ENCODE results near the gene AUTS2. TPM values are rescaled to one million over a fixed set of nuclear protein-coding genes. Genes with fewer than 3 reads are reported as not detected.

The AUTS2 gene
- total RNA-seq, 4 donors from 2014 or later: 29.8 to 114 (median 59.4) TPM

- in situ Hi-C loops (cut with MboI; ENCODE audit: low pct_ligation_motif_present in 1 of 4, low pct_unique_long_range_greater_than_20kb in 1 of 4, low sequenced_read_pairs in 3 of 4) (no loop called here), intact Hi-C loops (cut with DNase I; ENCODE audit: low total_unique reads) (no loop called here)
- H3K4me1 ChIP-seq: peaks cover 0 to 9% (median 0%) of the 10 kb centered on the region in 4 donors
- no peak overlapping the region for H3K4me3 ChIP-seq
- no peak for TF ChIP-seq EP300 (IDR thresholded peaks at IDR 0.05; ENCODE audit: low read depth)
- TF ChIP-seq POLR2AphosphoS5 (IDR thresholded peaks at IDR 0.05): no peak
- TF ChIP-seq POLR2A (IDR thresholded peaks at IDR 0.05): no peak
- TF ChIP-seq CTCF (IDR thresholded peaks at IDR 0.05): no peak
- DNase-seq: no peak
- no peaks in the 10 kb centered on the region for H3K36me3 ChIP-seq
- 83 to 86% methylated on average over 9 of the region's 9 CpGs for WGBS, 2 donors (ENCODE audit: low coverage in 1 of 2)
- H3K9me3 ChIP-seq: no peaks in the 10 kb centered on the region
- no peaks in the 10 kb centered on the region for H3K27me3 ChIP-seq
- no peak overlapping the region for H3K27ac ChIP-seq
These were observed 874.4 kb downstream of the AUTS2 start for GRCh38 chr7:70472601-70473237.

- intact Hi-C loops (cut with DNase I; ENCODE audit: low total_unique reads) (no loop called here), in situ Hi-C loops (cut with MboI; ENCODE audit: low pct_ligation_motif_present in 1 of 4, low pct_unique_long_range_greater_than_20kb in 1 of 4, low sequenced_read_pairs in 3 of 4) (no loop called here)
- no peak for TF ChIP-seq POLR2A (IDR thresholded peaks at IDR 0.05)
- TF ChIP-seq EP300 (IDR thresholded peaks at IDR 0.05; ENCODE audit: low read depth): no peak
- TF ChIP-seq CTCF (IDR thresholded peaks at IDR 0.05): no peak
- TF ChIP-seq POLR2AphosphoS5 (IDR thresholded peaks at IDR 0.05): no peak
- Histone ChIP-seq H3K27ac (no peak overlapping the region), H3K4me3 (no peak overlapping the region), H3K9me3 (no peaks in the 10 kb centered on the region), H3K27me3 (no peaks in the 10 kb centered on the region), H3K4me1 (peaks cover 0 to 9% (median 0%) of the 10 kb centered on the region in 4 donors), H3K36me3 (no peaks in the 10 kb centered on the region)
- WGBS, 2 donors (ENCODE audit: low coverage in 1 of 2): 69 to 73% methylated on average over 5 of the region's 5 CpGs
- DNase-seq: no peak
These were observed 876.5 kb downstream of the AUTS2 start for GRCh38 chr7:70474639-70475234.

GRCh38 chr7:70477036-70478010 is 879.0 kb downstream of the AUTS2 start:
- Histone ChIP-seq H3K27ac (no peak overlapping the region), H3K36me3 (no peaks in the 10 kb centered on the region), H3K27me3 (no peaks in the 10 kb centered on the region), H3K9me3 (no peaks in the 10 kb centered on the region), H3K4me3 (no peak overlapping the region), H3K4me1 (peaks cover 0 to 9% (median 0%) of the 10 kb centered on the region in 4 donors)
- no peak for DNase-seq
- 43 to 71% methylated on average over 4 to 7 of the region's 7 CpGs for WGBS, 2 donors (ENCODE audit: low coverage in 1 of 2)
- no peak for TF ChIP-seq EP300 (IDR thresholded peaks at IDR 0.05; ENCODE audit: low read depth)
- no peak for TF ChIP-seq CTCF (IDR thresholded peaks at IDR 0.05)
- TF ChIP-seq POLR2AphosphoS5 (IDR thresholded peaks at IDR 0.05): no peak
- no peak for TF ChIP-seq POLR2A (IDR thresholded peaks at IDR 0.05)
- intact Hi-C loops (cut with DNase I; ENCODE audit: low total_unique reads) (no loop called here), in situ Hi-C loops (cut with MboI; ENCODE audit: low pct_ligation_motif_present in 1 of 4, low pct_unique_long_range_greater_than_20kb in 1 of 4, low sequenced_read_pairs in 3 of 4) (no loop called here)
